HepG2 (cell line): ENCODE data around the gene EXOC7. TPM values are rescaled to one million over a fixed set of nuclear protein-coding genes. Genes with fewer than 3 reads are reported as not detected.

Experiments used
- ELF3 ChIP-seq: IDR thresholded peaks from 2 replicates; pipeline ENCODE4 v1.6.1; 2016; ENCODE audit warnings: missing genetic modification reagents, missing compliant biosample characterization
- IRF9 ChIP-seq: sonication (generic); formaldehyde crosslinking; IDR thresholded peaks from 2 replicates; pipeline ENCODE4 v1.8.0; 2022; ENCODE audit warnings: missing genetic modification reagents, mild to moderate bottlenecking, borderline replicate concordance
- NONO ChIP-seq, 2 experiments: fragments of 450-650 bp in 1 of 2; sonication (generic) in 1 of 2; formaldehyde crosslinking in 1 of 2; IDR thresholded peaks in 1 of 2; conservative IDR thresholded peaks in 1 of 2; 2 replicates each; pipeline versions ENCODE4 v1.6.1 to v1.8.0; 2017 to 2022; ENCODE audit warnings: mild to moderate bottlenecking in 1 of 2, missing genetic modification reagents in 1 of 2, moderate library complexity in 1 of 2
- NR2F2 ChIP-seq: IDR thresholded peaks from 2 replicates; pipeline ENCODE4 v1.6.1; 2012; ENCODE audit warnings: low read depth, inconsistent platforms, borderline replicate concordance
- RXRA ChIP-seq: sonication (generic); formaldehyde crosslinking; IDR thresholded peaks from 2 replicates; pipeline ENCODE4 v1.5.1; 2020; ENCODE audit warnings: missing genetic modification reagents
- SIN3B ChIP-seq: fragments of 150-350 bp; IDR thresholded peaks from 2 replicates; pipeline ENCODE4 v1.6.1; 2014; ENCODE audit warnings: low read length
- TBL1XR1 ChIP-seq: fragments of 150-350 bp; IDR thresholded peaks from 2 replicates; pipeline ENCODE4 v1.6.1; 2014; ENCODE audit warnings: borderline replicate concordance, low read length; ENCODE audit not compliant: partially characterized antibody
- ZBTB10 ChIP-seq: sonication (generic); formaldehyde crosslinking; IDR thresholded peaks from 2 replicates; pipeline ENCODE4 v1.4.0; 2020; ENCODE audit warnings: missing genetic modification reagents, borderline replicate concordance
- ZNF326 ChIP-seq: sonication (generic); formaldehyde crosslinking; IDR thresholded peaks from 2 replicates; pipeline ENCODE4 v1.4.0; 2020; ENCODE audit warnings: missing genetic modification reagents, borderline replicate concordance
- ZNF619 ChIP-seq: sonication (generic); formaldehyde crosslinking; IDR thresholded peaks from 2 replicates; pipeline ENCODE4 v1.4.0; 2020; ENCODE audit warnings: mild to moderate bottlenecking, missing genetic modification reagents
- ZNF766 ChIP-seq: sonication (generic); formaldehyde crosslinking; IDR thresholded peaks from 2 replicates; pipeline ENCODE4 v1.5.0; 2020; ENCODE audit warnings: missing genetic modification reagents, borderline replicate concordance
- ZNF772 ChIP-seq: sonication (generic); formaldehyde crosslinking; IDR thresholded peaks from 2 replicates; pipeline ENCODE4 v1.5.0; 2020; ENCODE audit warnings: mild to moderate bottlenecking, missing genetic modification reagents
- polyA plus RNA-seq, 8 experiments: library from polyadenylated mRNA; depleted of rRNA in 3 of 8; stranded (reverse) in 7 of 8; unstranded in 1 of 8; fragments of >200 nt; fragmentation: Illumina TruSeq in 4 of 8; extraction: Trizol in 4 of 8; gene quantifications; 2 replicates each; pipeline versions ENCODE4 v1.2.1 to v1.2.3, GENCODE V29; 2011 to 2016; ENCODE audit warnings: low read depth in 4 of 8, missing spikeins in 1 of 8, mixed read lengths in 1 of 8; ENCODE audit not compliant: insufficient read depth in 1 of 8
- total RNA-seq, 5 experiments: library from RNA; depleted of rRNA; stranded (reverse); fragments of >200 nt; fragmentation: Illumina TruSeq; extraction: Trizol; gene quantifications; 2 replicates each; pipeline ENCODE4 v1.2.3, GENCODE V29; 2016; ENCODE audit warnings: low read depth in 1 of 5
- TF ChIP-seq, protein P1 (sequence below): sonication (generic); formaldehyde crosslinking; conservative IDR thresholded peaks from 2 replicates; pipeline ENCODE4 v1.8.0; 2022; ENCODE audit warnings: missing genetic modification reagents
- TF ChIP-seq, protein P2 (sequence below): sonication (generic); formaldehyde crosslinking; IDR thresholded peaks from 2 replicates; pipeline ENCODE4 v1.5.0; 2020; ENCODE audit warnings: mild to moderate bottlenecking, missing genetic modification reagents
- TF ChIP-seq, protein P3 (sequence below): IDR thresholded peaks from 2 replicates; pipeline ENCODE4 v1.4.0; 2020; ENCODE audit warnings: mild to moderate bottlenecking, missing genetic modification reagents

Gene EXOC7
- total and polyA plus RNA-seq, 2 of the 13 experiments (the other 11 are each of a cell fraction or from before 2014, with no cell fraction given), result 86.9 to 116 TPM

DNA sequence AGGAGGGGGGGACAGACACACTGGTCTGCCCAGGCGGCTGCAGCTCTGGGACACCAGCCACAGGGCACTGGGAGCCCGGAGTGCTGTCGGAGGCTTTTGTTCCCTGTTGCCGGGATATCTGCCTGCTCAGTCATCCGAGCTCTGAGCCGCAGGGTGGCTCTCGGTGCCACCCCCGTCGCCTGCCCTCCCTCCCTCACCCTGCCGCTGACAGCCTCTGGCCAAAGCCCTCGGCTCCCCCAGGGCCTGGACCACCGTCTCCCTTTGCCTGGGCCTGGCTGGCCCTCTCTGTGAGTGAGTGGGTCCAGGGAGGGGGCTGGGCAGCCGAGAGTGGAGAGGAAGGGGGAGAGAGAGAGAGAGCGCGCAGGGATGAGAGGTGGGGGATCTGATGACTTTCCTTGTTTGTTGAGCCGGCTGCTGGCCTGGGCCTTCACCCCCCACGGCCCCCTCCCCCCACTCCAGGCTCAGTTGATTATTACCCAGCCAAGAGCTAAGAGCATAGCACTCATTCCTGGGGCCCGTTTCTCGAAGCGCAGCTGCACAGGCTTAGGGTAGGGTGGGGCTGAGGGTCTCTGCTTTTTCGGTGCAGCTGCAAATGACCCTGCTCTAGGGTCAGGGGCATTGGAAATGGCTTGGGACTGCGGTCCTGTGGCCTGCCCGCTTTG lies 34.8 kb upstream of the EXOC7 start (continued):
- TF ChIP-seq IRF9 (CRISPR knock-in tag), result peak; percentile 24; the same call in 1 of the 2 replicates
- TF ChIP-seq ZNF772, result peak; percentile 74; the same call in 1 of the 2 replicates
- peak; percentile 87 for TF ChIP-seq RXRA (CRISPR knock-in tag)
- no peak for TF ChIP-seq NONO (IDR thresholded peaks at IDR 0.05)
- peak; percentile 51; the same call in 1 of the 2 replicates for TF ChIP-seq NONO (CRISPR knock-in tag; conservative IDR thresholded peaks at IDR 0.05)
- 0 out of 2 replicates have a peak, but pooled peaks have one; percentile 58 for TF ChIP-seq ZNF766
- TF ChIP-seq ZBTB10 (CRISPR knock-in tag), result peak; percentile 84; the same call in 1 of the 2 replicates
- peak; percentile 59 for TF ChIP-seq TBL1XR1
- 0 out of 2 replicates have a peak, but pooled peaks have one; percentile 27 for TF ChIP-seq NR2F2
- TF ChIP-seq, protein P1, sequence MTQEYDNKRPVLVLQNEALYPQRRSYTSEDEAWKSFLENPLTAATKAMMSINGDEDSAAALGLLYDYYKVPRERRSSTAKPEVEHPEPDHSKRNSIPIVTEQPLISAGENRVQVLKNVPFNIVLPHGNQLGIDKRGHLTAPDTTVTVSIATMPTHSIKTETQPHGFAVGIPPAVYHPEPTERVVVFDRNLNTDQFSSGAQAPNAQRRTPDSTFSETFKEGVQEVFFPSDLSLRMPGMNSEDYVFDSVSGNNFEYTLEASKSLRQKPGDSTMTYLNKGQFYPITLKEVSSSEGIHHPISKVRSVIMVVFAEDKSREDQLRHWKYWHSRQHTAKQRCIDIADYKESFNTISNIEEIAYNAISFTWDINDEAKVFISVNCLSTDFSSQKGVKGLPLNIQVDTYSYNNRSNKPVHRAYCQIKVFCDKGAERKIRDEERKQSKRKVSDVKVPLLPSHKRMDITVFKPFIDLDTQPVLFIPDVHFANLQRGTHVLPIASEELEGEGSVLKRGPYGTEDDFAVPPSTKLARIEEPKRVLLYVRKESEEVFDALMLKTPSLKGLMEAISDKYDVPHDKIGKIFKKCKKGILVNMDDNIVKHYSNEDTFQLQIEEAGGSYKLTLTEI (CRISPR knock-in tag), result no peak
- TF ChIP-seq ZNF326 (CRISPR knock-in tag), result no peak
- peak; percentile 89 for TF ChIP-seq ELF3
- TF ChIP-seq, protein P2, sequence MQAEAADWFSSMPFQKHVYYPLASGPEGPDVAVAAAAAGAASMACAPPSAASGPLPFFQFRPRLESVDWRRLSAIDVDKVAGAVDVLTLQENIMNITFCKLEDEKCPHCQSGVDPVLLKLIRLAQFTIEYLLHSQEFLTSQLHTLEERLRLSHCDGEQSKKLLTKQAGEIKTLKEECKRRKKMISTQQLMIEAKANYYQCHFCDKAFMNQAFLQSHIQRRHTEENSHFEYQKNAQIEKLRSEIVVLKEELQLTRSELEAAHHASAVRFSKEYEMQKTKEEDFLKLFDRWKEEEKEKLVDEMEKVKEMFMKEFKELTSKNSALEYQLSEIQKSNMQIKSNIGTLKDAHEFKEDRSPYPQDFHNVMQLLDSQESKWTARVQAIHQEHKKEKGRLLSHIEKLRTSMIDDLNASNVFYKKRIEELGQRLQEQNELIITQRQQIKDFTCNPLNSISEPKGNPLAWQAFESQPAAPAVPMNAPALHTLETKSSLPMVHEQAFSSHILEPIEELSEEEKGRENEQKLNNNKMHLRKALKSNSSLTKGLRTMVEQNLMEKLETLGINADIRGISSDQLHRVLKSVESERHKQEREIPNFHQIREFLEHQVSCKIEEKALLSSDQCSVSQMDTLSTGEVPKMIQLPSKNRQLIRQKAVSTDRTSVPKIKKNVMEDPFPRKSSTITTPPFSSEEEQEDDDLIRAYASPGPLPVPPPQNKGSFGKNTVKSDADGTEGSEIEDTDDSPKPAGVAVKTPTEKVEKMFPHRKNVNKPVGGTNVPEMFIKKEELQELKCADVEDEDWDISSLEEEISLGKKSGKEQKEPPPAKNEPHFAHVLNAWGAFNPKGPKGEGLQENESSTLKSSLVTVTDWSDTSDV, result peak; percentile 96
- TF ChIP-seq SIN3B, result 0 out of 2 replicates have a peak, but pooled peaks have one; percentile 27
- TF ChIP-seq, protein P3, sequence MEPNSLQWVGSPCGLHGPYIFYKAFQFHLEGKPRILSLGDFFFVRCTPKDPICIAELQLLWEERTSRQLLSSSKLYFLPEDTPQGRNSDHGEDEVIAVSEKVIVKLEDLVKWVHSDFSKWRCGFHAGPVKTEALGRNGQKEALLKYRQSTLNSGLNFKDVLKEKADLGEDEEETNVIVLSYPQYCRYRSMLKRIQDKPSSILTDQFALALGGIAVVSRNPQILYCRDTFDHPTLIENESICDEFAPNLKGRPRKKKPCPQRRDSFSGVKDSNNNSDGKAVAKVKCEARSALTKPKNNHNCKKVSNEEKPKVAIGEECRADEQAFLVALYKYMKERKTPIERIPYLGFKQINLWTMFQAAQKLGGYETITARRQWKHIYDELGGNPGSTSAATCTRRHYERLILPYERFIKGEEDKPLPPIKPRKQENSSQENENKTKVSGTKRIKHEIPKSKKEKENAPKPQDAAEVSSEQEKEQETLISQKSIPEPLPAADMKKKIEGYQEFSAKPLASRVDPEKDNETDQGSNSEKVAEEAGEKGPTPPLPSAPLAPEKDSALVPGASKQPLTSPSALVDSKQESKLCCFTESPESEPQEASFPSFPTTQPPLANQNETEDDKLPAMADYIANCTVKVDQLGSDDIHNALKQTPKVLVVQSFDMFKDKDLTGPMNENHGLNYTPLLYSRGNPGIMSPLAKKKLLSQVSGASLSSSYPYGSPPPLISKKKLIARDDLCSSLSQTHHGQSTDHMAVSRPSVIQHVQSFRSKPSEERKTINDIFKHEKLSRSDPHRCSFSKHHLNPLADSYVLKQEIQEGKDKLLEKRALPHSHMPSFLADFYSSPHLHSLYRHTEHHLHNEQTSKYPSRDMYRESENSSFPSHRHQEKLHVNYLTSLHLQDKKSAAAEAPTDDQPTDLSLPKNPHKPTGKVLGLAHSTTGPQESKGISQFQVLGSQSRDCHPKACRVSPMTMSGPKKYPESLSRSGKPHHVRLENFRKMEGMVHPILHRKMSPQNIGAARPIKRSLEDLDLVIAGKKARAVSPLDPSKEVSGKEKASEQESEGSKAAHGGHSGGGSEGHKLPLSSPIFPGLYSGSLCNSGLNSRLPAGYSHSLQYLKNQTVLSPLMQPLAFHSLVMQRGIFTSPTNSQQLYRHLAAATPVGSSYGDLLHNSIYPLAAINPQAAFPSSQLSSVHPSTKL, result peak; percentile 84
- TF ChIP-seq ZNF619 (CRISPR knock-in tag), result no peak; the same call in 1 of the 2 replicates
